ENCODE data around the gene ATXN1. TPM values are rescaled to one million over a fixed set of nuclear protein-coding genes. Genes with fewer than 3 reads are reported as not detected.

Gene ATXN1
- total and polyA plus RNA-seq, 2 of the 8 experiments (the other 6 are each of a cell fraction or from before 2014, with no cell fraction given): 1.6 to 4.0 TPM

GRCh38 chr6:16503241-16503775, 258.0 kb downstream of the ATXN1 start:
- no peak overlapping the region for H2BK12ac ChIP-seq (ENCODE audit: low read depth, low read length)
- no peak overlapping the region for H2BK15ac ChIP-seq (ENCODE audit: low read length)
- H3K4ac ChIP-seq (replicated peaks; ENCODE audit: insufficient read length, low read depth, low read length): no peak overlapping the region
- H3K9me3 ChIP-seq (ENCODE audit: insufficient read depth in 2 of 2, low read depth in 1 of 2, low read length in 1 of 2): peaks cover 7 to 8% of the 10 kb centered on the region in 2 experiments; a peak in 1 of 4 replicates
- no peak overlapping the region for H2AK5ac ChIP-seq (ENCODE audit: low read depth, low read length)
- H3K79me1 ChIP-seq (ENCODE audit: low read depth, low read length): no peaks in the 10 kb centered on the region
- no peak overlapping the region for H4K91ac ChIP-seq (replicated peaks; ENCODE audit: insufficient read length, low read length)
- H4K8ac ChIP-seq (ENCODE audit: extremely low read depth, insufficient read depth, low read length): no peak overlapping the region
- 94% methylated on average over 2 of the region's 2 CpGs; no CpG with 5 or more reads in 1 of the 2 experiments for WGBS, 2 experiments (ENCODE audit: extremely low coverage in 1 of 2, insufficient coverage in 1 of 2, insufficient read length in 1 of 2, insufficient replicate concordance in 2 of 2, low coverage in 1 of 2, low lambda C conversion rate in 2 of 2, missing lambda C conversion rate in 1 of 2)
- no peak for FAIRE-seq
- ChIA-PET POLR2A (ENCODE audit: partially characterized antibody) (no interaction called here), CTCF (ENCODE audit: partially characterized antibody) (interaction anchor here (1.1 kb wide), 1 partner anchor 11 kb away, joined by 6 read pairs; no protein-coding TSS in a partner anchor)
- H3K4me3 ChIP-seq (ENCODE audit: extremely low read depth in 1 of 4, insufficient read depth in 2 of 4, low read depth in 3 of 4, low read length in 4 of 4): no peak overlapping the region
- no peaks in the 10 kb centered on the region for H3K79me2 ChIP-seq (ENCODE audit: control insufficient read depth in 1 of 2, insufficient read depth in 2 of 2, low read length in 2 of 2)
- H3K4me2 ChIP-seq (ENCODE audit: insufficient read depth in 1 of 2, low read depth in 2 of 2, low read length in 2 of 2): no peak overlapping the region
- TF ChIP-seq CBX8 (IDR thresholded peaks at IDR 0.05; ENCODE audit: borderline replicate concordance, low read depth, low read length): no peak
- TF ChIP-seq RNF2 (IDR thresholded peaks at IDR 0.05; ENCODE audit: borderline replicate concordance, low read depth, low read length, missing control alignments, poor library complexity, severe bottlenecking): no peak
- TF ChIP-seq MAX (IDR thresholded peaks at IDR 0.05): no peak
- TF ChIP-seq CBX5 (IDR thresholded peaks at IDR 0.05; ENCODE audit: low read depth, low read length): no peak
- TF ChIP-seq MAFK (IDR thresholded peaks at IDR 0.05; ENCODE audit: low read depth, low read length): no peak
- TF ChIP-seq TEAD4 (IDR thresholded peaks at IDR 0.05; ENCODE audit: low read depth, low read length): no peak
- TF ChIP-seq KDM5A (IDR thresholded peaks at IDR 0.05; ENCODE audit: low read length): no peak
- TF ChIP-seq PHF8 (conservative IDR thresholded peaks at IDR 0.05; ENCODE audit: low read depth, low read length): no peak
- TF ChIP-seq EP300 (IDR thresholded peaks at IDR 0.05; ENCODE audit: borderline replicate concordance in 1 of 2, low read depth in 2 of 2, low read length in 2 of 2): no peak
- no peak for TF ChIP-seq SAP30 (IDR thresholded peaks at IDR 0.05; ENCODE audit: insufficient read depth, insufficient replicate concordance, low read length)
- no peak for TF ChIP-seq CREB1 (IDR thresholded peaks at IDR 0.05)
- TF ChIP-seq POLR2AphosphoS5 (IDR thresholded peaks at IDR 0.05; ENCODE audit: low read depth, low read length): no peak
- no peak for TF ChIP-seq ATF3 (IDR thresholded peaks at IDR 0.05; ENCODE audit: insufficient read depth, low read depth, low read length)
- H4K5ac ChIP-seq (ENCODE audit: insufficient read length, low read depth, low read length): no peak overlapping the region
- H2BK20ac ChIP-seq (ENCODE audit: low read length): no peak overlapping the region
- no peak overlapping the region for H3K14ac ChIP-seq (ENCODE audit: insufficient read length)
- H3K9ac ChIP-seq (replicated peaks in 1 of 4; ENCODE audit: extremely low read depth in 1 of 4, low read depth in 3 of 4, low read length in 3 of 4): no peak overlapping the region
- H4K20me1 ChIP-seq (replicated peaks in 1 of 2; ENCODE audit: control insufficient read depth in 1 of 2, insufficient read depth in 2 of 2, low read length in 2 of 2): no peaks in the 10 kb centered on the region
- H3K56ac ChIP-seq (replicated peaks; ENCODE audit: insufficient read length, low read depth, low read length): no peak overlapping the region
- H2AFZ ChIP-seq (ENCODE audit: low read length): no peak overlapping the region
- no peaks in the 10 kb centered on the region for H3K27me3 ChIP-seq (replicated peaks in 1 of 4; ENCODE audit: control insufficient read depth in 3 of 4, extremely low read depth in 1 of 4, insufficient read depth in 3 of 4, low read length in 3 of 4)
- no peaks in the 10 kb centered on the region for H3K36me3 ChIP-seq (ENCODE audit: control insufficient read depth in 2 of 4, insufficient read depth in 4 of 4, low read length in 3 of 4)
- DNase-seq (ENCODE audit: low read depth in 1 of 2, low spot score in 2 of 2): no peak
- H3K23me2 ChIP-seq (ENCODE audit: low read depth, low read length): no peaks in the 10 kb centered on the region
- no peak overlapping the region for H3K27ac ChIP-seq (ENCODE audit: low read depth, low read length)
- H3K23ac ChIP-seq (ENCODE audit: insufficient read length): no peak overlapping the region
- no peak overlapping the region for H2BK5ac ChIP-seq (ENCODE audit: low read depth, low read length)
- H3K18ac ChIP-seq (ENCODE audit: extremely low read depth, low read length): no peak overlapping the region
- H3K4me1 ChIP-seq (replicated peaks in 1 of 4; ENCODE audit: control insufficient read depth in 3 of 4, insufficient read depth in 4 of 4, low read length in 3 of 4): no peaks in the 10 kb centered on the region
- no peak overlapping the region for H2BK120ac ChIP-seq (replicated peaks; ENCODE audit: low read depth, low read length)
